ENCODE results near the gene TOPBP1. TPM values are rescaled to one million over a fixed set of nuclear protein-coding genes. Genes with fewer than 3 reads are reported as not detected.

Gene TOPBP1
- total RNA-seq (2021; fragmentation: NEBNext Ultra II Directional; extraction: Animal tissue kit (Norgen Biotek cat#: 25700)): 35.9 and 36.3 TPM in 2 replicates
- 14.2 and 19.7 TPM in 2 replicates for polyA plus RNA-seq (2011; rRNA removed)
- 22.1 TPM for polyA plus RNA-seq (2011; cell fraction: cytosol; rRNA removed)
- 24.5 TPM for polyA plus RNA-seq (2011; cell fraction: nucleus; rRNA removed)
- 20.4 to 33.9 TPM (median 25.0 TPM) in 4 replicates for polyA plus RNA-seq (2012, experiment 1 of 2)
- 1.3 TPM for polyA plus RNA-seq (2012, experiment 2 of 2)
- 23.9 TPM for polyA plus RNA-seq (2013, experiment 1 of 2)
- 25.0 TPM for polyA plus RNA-seq (2013, experiment 2 of 2)
- polyA minus RNA-seq (2011; rRNA and poly(A)+ RNA removed): 40.9 and 54.6 TPM in 2 replicates
- 15.9 TPM for polyA minus RNA-seq (2011; cell fraction: cytosol; rRNA and poly(A)+ RNA removed)
- polyA minus RNA-seq (2011; cell fraction: nucleus; rRNA and poly(A)+ RNA removed): 101 TPM
- long read RNA-seq, experiment 1, full-length matches to known transcripts: 2 of 27 reads
- long read RNA-seq, experiment 1, partial matches to known transcripts: 19 of 27 reads
- long read RNA-seq, experiment 1, other reads (novel, unspliced or antisense): 6 of 27 reads
- long read RNA-seq, experiment 2, partial matches to known transcripts: 11 of 11 reads
- long read RNA-seq, experiment 2, other reads (novel, unspliced or antisense): 0 of 11 reads

DNA sequence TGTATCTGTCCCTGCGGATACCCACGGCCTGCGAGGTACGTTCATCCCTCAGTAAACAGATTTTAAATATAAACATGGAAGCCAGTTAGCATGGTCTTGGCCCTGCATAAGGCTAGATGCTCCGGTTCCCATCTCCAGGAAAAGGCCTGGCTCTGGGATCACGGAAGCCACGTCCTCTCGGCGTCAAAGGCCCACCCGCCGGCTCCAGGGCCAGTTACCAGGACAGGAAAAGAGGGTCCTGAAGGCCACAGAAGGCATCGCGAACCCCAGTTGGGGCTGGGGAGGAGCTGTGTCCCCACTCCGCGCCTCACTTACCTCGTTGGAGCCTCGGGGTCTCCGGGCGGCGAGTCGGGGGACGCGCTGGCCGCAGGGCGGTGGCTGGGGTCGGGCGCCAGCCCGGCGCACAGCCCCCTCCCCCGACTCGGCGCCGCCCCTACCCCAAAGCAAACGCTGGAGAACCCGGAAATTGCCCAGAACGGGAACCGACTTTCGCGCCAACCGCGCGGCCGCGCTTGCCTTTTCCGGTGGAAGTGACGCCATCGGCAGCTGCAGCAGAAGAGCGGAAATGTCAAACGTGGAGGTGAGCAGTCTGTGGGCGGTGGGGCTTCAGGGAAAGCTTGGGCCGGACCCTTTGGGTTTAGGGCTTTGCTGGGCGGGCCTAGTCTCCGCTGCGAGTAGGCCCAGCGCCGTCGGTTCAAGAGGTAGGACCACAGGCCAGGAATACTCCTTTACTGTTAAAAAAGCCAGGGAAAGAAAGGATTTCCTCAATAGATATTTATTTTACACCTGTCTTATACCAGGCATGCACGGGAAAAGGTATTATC, at the start of gene TOPBP1:
Gene TOPBP1, minus strand, starts transcription at position 488 of the 824 bp plus-strand sequence. CDS start 814 bp downstream, outside the sequence.
- no peak within 1 kb of the TSS for H3K23ac ChIP-seq (ENCODE audit: insufficient read length)
- ChIA-PET POLR2A (ENCODE audit: partially characterized antibody) (interaction anchor here (1.2 kb wide), 1 partner anchor 11 kb away, joined by 3 read pairs; no protein-coding TSS in a partner anchor), CTCF (ENCODE audit: partially characterized antibody) (interaction anchor here (0.6 kb wide), 1 partner anchor 171 kb away, joined by 3 read pairs; no protein-coding TSS in a partner anchor)
- WGBS, 2 experiments (ENCODE audit: extremely low coverage in 1 of 2, insufficient coverage in 1 of 2, insufficient read length in 1 of 2, insufficient replicate concordance in 2 of 2, low coverage in 1 of 2, low lambda C conversion rate in 2 of 2, missing lambda C conversion rate in 1 of 2): 2% methylated on average over 33 of the region's 58 CpGs; no CpG with 5 or more reads in 1 of the 2 experiments
- H3K14ac ChIP-seq (ENCODE audit: insufficient read length): no peak within 1 kb of the TSS
- H2BK15ac ChIP-seq (ENCODE audit: low read length): no peak within 1 kb of the TSS
- peak within 1 kb of the TSS; percentile 82; the same call in 1 of the 2 replicates for H2BK5ac ChIP-seq (ENCODE audit: low read depth, low read length)
- peaks cover 3% of the 10 kb centered on the region for H3K79me1 ChIP-seq (ENCODE audit: low read depth, low read length)
- peak within 1 kb of the TSS; percentile 76 to 94 (median 87) for H3K4me3 ChIP-seq (ENCODE audit: extremely low read depth in 1 of 4, insufficient read depth in 2 of 4, low read depth in 3 of 4, low read length in 4 of 4)
- no peak within 1 kb of the TSS for H2AK5ac ChIP-seq (ENCODE audit: low read depth, low read length)
- H4K91ac ChIP-seq (replicated peaks; ENCODE audit: insufficient read length, low read length): peak within 1 kb of the TSS; percentile 81
- peak within 1 kb of the TSS; percentile 92; the same call in 1 of the 2 replicates for H4K8ac ChIP-seq (ENCODE audit: extremely low read depth, insufficient read depth, low read length)
- DNase-seq (ENCODE audit: low read depth in 1 of 2, low spot score in 2 of 2) (peak; percentile 67 to 90), FAIRE-seq (no peak)
- peak within 1 kb of the TSS; percentile 12 for H3K4ac ChIP-seq (replicated peaks; ENCODE audit: insufficient read length, low read depth, low read length)
- no peak within 1 kb of the TSS for H2BK120ac ChIP-seq (replicated peaks; ENCODE audit: low read depth, low read length)
- peak within 1 kb of the TSS; percentile 87 for H3K27ac ChIP-seq (ENCODE audit: low read depth, low read length)
- H3K18ac ChIP-seq (ENCODE audit: extremely low read depth, low read length): peak within 1 kb of the TSS; percentile 96
- no peaks in the 10 kb centered on the region for H4K20me1 ChIP-seq (replicated peaks in 1 of 2; ENCODE audit: control insufficient read depth in 1 of 2, insufficient read depth in 2 of 2, low read length in 2 of 2)
- no peaks in the 10 kb centered on the region for H3K9me3 ChIP-seq (ENCODE audit: insufficient read depth in 2 of 2, low read depth in 1 of 2, low read length in 1 of 2)
- H3K4me2 ChIP-seq (ENCODE audit: insufficient read depth in 1 of 2, low read depth in 2 of 2, low read length in 2 of 2): peak within 1 kb of the TSS; percentile 80 to 92
- peak within 1 kb of the TSS; percentile 92 to 97 (median 96) for H3K9ac ChIP-seq (replicated peaks in 1 of 4; ENCODE audit: extremely low read depth in 1 of 4, low read depth in 3 of 4, low read length in 3 of 4)
- H2BK20ac ChIP-seq (ENCODE audit: low read length): no peak within 1 kb of the TSS
- peaks cover 5 to 16% (median 11%) of the 10 kb centered on the region in 4 experiments; a peak in 7 of 8 replicates for H3K36me3 ChIP-seq (ENCODE audit: control insufficient read depth in 2 of 4, insufficient read depth in 4 of 4, low read length in 3 of 4)
- H3K23me2 ChIP-seq (ENCODE audit: low read depth, low read length): peaks cover 3% of the 10 kb centered on the region; the same call in 1 of the 2 replicates
- no peaks in the 10 kb centered on the region for H3K27me3 ChIP-seq (replicated peaks in 1 of 4; ENCODE audit: control insufficient read depth in 3 of 4, extremely low read depth in 1 of 4, insufficient read depth in 3 of 4, low read length in 3 of 4)
- H3K56ac ChIP-seq (replicated peaks; ENCODE audit: insufficient read length, low read depth, low read length): peak within 1 kb of the TSS; percentile 55
- peak within 1 kb of the TSS; percentile 82 for H4K5ac ChIP-seq (ENCODE audit: insufficient read length, low read depth, low read length)
- H2AFZ ChIP-seq (ENCODE audit: low read length): peak within 1 kb of the TSS; percentile 93
- 0 out of 2 replicates have a peak within 1 kb of the TSS, but pooled peaks have one; percentile 27 for H2BK12ac ChIP-seq (ENCODE audit: low read depth, low read length)
- peaks cover 0 to 2% (median 0%) of the 10 kb centered on the region in 4 experiments; a peak in 2 of 7 replicates for H3K4me1 ChIP-seq (replicated peaks in 1 of 4; ENCODE audit: control insufficient read depth in 3 of 4, insufficient read depth in 4 of 4, low read length in 3 of 4)
- H3K79me2 ChIP-seq (ENCODE audit: control insufficient read depth in 1 of 2, insufficient read depth in 2 of 2, low read length in 2 of 2): peaks cover 6 to 30% of the 10 kb centered on the region in 2 experiments; a peak in 3 of 4 replicates
- TF ChIP-seq GABPA (IDR thresholded peaks at IDR 0.05; ENCODE audit: borderline replicate concordance, insufficient read depth, low read length) (peak; percentile 87; the same call in 1 of the 2 replicates), GTF2F1 (IDR thresholded peaks at IDR 0.05; ENCODE audit: borderline replicate concordance, low read depth, low read length) (peak; percentile 77; the same call in 1 of the 2 replicates), TAF7 (optimal IDR thresholded peaks at IDR 0.05; ENCODE audit: borderline replicate concordance, low read depth, low read length) (peak; percentile 71), ASH2L (IDR thresholded peaks at IDR 0.05; ENCODE audit: low read length) (peak; percentile 88), KDM4A (IDR thresholded peaks at IDR 0.05; ENCODE audit: low read depth, low read length, severe bottlenecking) (peak; percentile 64), KDM1A (IDR thresholded peaks at IDR 0.05; ENCODE audit: borderline replicate concordance, low read length) (no peak), SRF (IDR thresholded peaks at IDR 0.05; ENCODE audit: low read depth, low read length) (peak; percentile 73)

Data from H1 (cell line).